ENCODE results near the gene CLIP4.

CLIP4 gene

DNA sequence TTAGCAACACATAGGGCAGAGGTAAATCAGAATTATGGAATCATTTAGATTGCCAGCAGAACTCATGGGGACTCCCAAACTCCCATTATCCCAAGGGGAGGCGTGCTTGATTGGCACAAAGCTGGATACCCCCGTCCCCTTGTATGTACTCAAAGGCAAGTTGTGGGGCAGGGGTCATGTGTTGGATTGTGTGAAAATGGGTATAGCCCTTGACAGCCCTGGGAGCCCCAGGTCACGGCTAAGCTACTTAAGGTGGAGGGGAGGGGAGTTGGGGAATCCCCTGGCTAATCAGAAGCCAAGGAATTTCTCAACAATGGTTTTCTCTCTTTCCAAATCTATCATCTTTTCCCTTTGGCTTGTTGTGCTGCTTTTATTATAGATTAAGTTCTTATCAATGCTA is 32.7 kb downstream of the CLIP4 start:
- no peak overlapping the region for H3K27ac Mint-ChIP-seq
- no peaks in the 10 kb centered on the region for H3K27me3 Mint-ChIP-seq (ENCODE audit: low read depth)
- TF ChIP-seq, protein P1, sequence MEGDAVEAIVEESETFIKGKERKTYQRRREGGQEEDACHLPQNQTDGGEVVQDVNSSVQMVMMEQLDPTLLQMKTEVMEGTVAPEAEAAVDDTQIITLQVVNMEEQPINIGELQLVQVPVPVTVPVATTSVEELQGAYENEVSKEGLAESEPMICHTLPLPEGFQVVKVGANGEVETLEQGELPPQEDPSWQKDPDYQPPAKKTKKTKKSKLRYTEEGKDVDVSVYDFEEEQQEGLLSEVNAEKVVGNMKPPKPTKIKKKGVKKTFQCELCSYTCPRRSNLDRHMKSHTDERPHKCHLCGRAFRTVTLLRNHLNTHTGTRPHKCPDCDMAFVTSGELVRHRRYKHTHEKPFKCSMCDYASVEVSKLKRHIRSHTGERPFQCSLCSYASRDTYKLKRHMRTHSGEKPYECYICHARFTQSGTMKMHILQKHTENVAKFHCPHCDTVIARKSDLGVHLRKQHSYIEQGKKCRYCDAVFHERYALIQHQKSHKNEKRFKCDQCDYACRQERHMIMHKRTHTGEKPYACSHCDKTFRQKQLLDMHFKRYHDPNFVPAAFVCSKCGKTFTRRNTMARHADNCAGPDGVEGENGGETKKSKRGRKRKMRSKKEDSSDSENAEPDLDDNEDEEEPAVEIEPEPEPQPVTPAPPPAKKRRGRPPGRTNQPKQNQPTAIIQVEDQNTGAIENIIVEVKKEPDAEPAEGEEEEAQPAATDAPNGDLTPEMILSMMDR (IDR thresholded peaks at IDR 0.05; ENCODE audit: unreplicated experiment in 3 of 3), result no peak
- no peaks in the 10 kb centered on the region for H3K4me1 Mint-ChIP-seq
- peaks cover 25% of the 10 kb centered on the region for H3K36me3 Mint-ChIP-seq (ENCODE audit: low read depth)
- no peaks in the 10 kb centered on the region for H3K9me3 Mint-ChIP-seq
- no peak overlapping the region for H3K4me3 Mint-ChIP-seq

DNA sequence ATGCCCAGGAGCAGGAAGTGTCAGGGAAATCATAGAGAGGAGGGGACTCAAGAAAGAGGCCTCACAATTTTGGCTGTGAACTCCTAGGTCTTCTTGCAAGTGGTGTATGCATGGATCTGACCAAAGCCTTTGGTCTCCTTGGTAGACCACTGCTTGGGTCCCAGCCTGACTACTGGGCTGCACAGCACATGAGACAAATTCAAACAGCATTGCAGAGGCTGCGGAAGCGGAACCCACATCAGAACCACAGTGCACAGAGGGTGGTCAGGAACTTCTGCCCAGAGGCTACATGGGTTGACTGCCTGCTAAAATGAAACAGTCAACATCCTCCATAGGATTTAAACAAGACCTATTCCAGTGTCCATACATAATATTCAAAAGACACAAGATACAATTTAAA is 39.4 kb downstream of the CLIP4 start:
- no peaks in the 10 kb centered on the region for H3K27me3 Mint-ChIP-seq (ENCODE audit: low read depth)
- peaks cover 27% of the 10 kb centered on the region for H3K36me3 Mint-ChIP-seq (ENCODE audit: low read depth)
- no peak overlapping the region for H3K4me3 Mint-ChIP-seq
- H3K4me1 Mint-ChIP-seq, result peaks cover 16% of the 10 kb centered on the region
- H3K27ac Mint-ChIP-seq, result no peak overlapping the region
- TF ChIP-seq, protein P1 (IDR thresholded peaks at IDR 0.05; ENCODE audit: unreplicated experiment in 3 of 3), result no peak
- no peaks in the 10 kb centered on the region for H3K9me3 Mint-ChIP-seq

DNA sequence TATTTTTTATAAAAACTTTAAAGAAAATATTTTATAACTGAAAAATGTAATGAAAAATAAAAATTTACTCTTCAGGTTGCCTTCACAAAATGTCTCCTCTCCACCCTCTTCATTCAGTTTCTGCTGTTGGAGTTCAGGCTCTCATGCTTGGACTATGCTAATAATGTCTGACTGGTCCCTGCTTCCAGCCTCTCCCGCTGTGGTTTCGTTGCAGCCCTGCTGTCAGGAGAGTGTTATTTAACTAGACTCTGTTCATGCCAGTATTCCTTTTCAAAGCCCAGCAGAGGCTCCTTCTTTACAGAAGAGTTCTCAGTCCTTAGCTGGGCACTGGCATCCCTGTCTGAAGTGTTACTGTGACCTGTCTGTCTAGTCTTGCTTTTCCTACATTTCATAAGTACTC is 40.4 kb downstream of the CLIP4 start:
- H3K4me1 Mint-ChIP-seq, result peaks cover 16% of the 10 kb centered on the region
- no peak overlapping the region for H3K4me3 Mint-ChIP-seq
- H3K27me3 Mint-ChIP-seq (ENCODE audit: low read depth), result no peaks in the 10 kb centered on the region
- TF ChIP-seq, protein P1 (IDR thresholded peaks at IDR 0.05; ENCODE audit: unreplicated experiment in 3 of 3), result no peak
- peaks cover 27% of the 10 kb centered on the region for H3K36me3 Mint-ChIP-seq (ENCODE audit: low read depth)
- H3K27ac Mint-ChIP-seq, result no peak overlapping the region
- H3K9me3 Mint-ChIP-seq, result no peaks in the 10 kb centered on the region

DNA sequence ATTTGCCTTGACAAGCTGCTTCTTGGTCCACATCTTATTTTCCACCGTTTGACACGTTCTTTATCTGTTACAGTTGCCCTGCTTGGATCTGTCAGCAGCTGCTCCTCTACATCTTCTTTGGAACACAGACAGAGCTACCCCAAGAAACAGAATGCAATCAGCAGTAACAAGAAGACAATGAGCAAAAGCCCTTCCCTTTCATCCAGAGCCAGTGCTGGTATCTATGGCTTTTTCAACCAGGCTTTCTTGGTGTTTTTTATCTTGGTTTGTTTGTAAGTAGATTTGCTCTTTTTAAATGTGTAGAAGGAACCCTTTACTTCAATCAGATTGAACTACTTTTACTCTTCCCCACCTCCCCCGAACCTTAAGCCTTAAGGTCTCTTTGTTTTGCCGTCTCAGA is 41.9 kb downstream of the CLIP4 start:
- TF ChIP-seq, protein P1 (IDR thresholded peaks at IDR 0.05; ENCODE audit: unreplicated experiment in 3 of 3), result no peak
- H3K4me3 Mint-ChIP-seq, result no peak overlapping the region
- peaks cover 16% of the 10 kb centered on the region for H3K4me1 Mint-ChIP-seq
- peaks cover 27% of the 10 kb centered on the region for H3K36me3 Mint-ChIP-seq (ENCODE audit: low read depth)
- no peaks in the 10 kb centered on the region for H3K27me3 Mint-ChIP-seq (ENCODE audit: low read depth)
- H3K27ac Mint-ChIP-seq, result no peak overlapping the region
- H3K9me3 Mint-ChIP-seq, result no peaks in the 10 kb centered on the region

DNA sequence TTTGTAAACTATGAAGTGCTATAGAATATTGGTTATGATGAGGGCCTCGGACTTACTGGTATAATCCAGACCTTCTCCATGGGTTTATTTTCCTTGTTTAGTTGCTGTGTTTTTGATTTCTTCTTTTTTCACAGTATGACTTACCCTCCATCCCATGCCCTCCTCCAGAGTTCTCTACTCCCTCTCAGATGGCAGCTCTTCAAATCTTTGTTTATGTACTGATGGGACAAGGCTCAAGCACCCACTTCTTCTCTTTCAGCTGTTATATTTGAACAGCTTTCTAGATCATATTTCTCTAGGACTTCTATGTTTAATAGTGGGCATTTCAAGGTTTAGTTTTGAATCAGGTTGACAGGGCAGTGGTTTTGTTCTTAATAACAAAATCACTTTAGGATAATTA is 43.9 kb downstream of the CLIP4 start:
- no peaks in the 10 kb centered on the region for H3K9me3 Mint-ChIP-seq
- no peak overlapping the region for H3K4me3 Mint-ChIP-seq
- H3K36me3 Mint-ChIP-seq (ENCODE audit: low read depth), result peaks cover 15% of the 10 kb centered on the region
- no peak overlapping the region for H3K27ac Mint-ChIP-seq
- H3K27me3 Mint-ChIP-seq (ENCODE audit: low read depth), result no peaks in the 10 kb centered on the region
- H3K4me1 Mint-ChIP-seq, result peaks cover 16% of the 10 kb centered on the region
- TF ChIP-seq, protein P1 (IDR thresholded peaks at IDR 0.05; ENCODE audit: unreplicated experiment in 3 of 3), result no peak

DNA sequence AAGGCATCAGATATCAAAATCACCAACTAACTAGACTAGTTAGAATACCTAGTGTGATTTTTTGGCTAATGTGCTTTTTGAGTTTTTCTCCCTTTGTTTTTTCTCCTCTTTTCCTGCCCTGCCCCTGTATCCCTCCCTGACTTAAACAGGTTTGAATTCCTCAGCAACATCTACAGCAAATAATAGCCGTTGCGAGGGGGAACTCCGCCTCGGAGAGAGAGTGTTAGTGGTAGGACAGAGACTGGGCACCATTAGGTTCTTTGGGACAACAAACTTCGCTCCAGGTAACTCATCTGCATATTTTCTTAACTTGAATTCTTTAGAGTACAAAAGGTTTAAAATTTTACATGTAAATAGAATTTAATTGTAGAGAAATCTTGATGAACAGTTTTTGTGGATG is 45.0 kb downstream of the CLIP4 start:
- Mint-ChIP-seq H3K9me3 (no peaks in the 10 kb centered on the region), H3K27me3 (ENCODE audit: low read depth) (no peaks in the 10 kb centered on the region), H3K4me3 (no peak overlapping the region), H3K36me3 (ENCODE audit: low read depth) (peaks cover 10% of the 10 kb centered on the region), H3K4me1 (peaks cover 17% of the 10 kb centered on the region), H3K27ac (no peak overlapping the region)
- TF ChIP-seq, protein P1 (IDR thresholded peaks at IDR 0.05; ENCODE audit: unreplicated experiment in 3 of 3), result no peak
